ENCODE data around the gene TBX21.

Gene TBX21

DNA sequence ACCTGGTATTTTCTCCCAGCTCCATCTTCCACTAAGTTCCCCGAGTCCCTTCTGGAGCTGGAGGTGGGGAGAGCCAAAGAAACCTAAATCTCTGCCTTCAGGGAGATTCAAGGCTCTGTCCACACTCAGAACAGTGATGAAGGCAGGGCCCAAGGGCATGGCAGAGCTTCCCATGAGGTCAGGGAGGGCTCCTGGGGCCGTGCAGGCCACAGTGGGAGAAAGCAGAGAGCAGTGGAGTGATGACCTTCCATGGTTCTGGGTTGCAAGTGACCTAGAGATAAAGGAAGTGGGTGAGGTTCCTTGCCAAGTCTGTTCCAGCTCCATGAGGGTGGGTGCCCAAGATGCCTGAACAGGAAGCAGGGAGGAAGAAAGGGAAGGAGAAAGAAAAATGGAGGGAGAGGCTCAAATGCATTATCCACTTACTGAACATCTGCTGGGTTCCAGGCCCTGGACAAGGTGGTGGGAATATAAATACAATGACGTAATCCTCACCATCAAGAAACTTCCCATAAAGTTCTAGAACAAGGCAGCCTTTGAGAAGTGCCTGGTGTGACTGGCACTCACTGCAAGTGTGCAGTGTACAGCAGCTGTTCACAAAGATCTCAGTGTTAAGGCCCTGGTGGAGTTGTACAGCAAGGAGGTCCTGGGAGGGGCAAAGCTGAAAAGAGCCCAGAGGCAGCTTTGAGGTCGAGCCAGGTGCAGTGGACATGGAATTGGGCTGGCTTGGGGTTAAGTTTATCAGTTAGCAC is 25.8 kb upstream of the TBX21 start:
- TF ChIP-seq ZFP30 (CRISPR knock-in tag; IDR thresholded peaks at IDR 0.05) (no peak), ZNF565 (CRISPR knock-in tag; conservative IDR thresholded peaks at IDR 0.05; ENCODE audit: low read depth) (no peak), TSHZ2 (CRISPR knock-in tag; IDR thresholded peaks at IDR 0.05) (no peak), RARB (CRISPR knock-in tag; IDR thresholded peaks at IDR 0.05) (no peak), OSR1 (CRISPR knock-in tag; IDR thresholded peaks at IDR 0.05) (no peak), TOX (CRISPR knock-in tag; IDR thresholded peaks at IDR 0.05; ENCODE audit: borderline replicate concordance) (no peak)
- TF ChIP-seq, protein P1, sequence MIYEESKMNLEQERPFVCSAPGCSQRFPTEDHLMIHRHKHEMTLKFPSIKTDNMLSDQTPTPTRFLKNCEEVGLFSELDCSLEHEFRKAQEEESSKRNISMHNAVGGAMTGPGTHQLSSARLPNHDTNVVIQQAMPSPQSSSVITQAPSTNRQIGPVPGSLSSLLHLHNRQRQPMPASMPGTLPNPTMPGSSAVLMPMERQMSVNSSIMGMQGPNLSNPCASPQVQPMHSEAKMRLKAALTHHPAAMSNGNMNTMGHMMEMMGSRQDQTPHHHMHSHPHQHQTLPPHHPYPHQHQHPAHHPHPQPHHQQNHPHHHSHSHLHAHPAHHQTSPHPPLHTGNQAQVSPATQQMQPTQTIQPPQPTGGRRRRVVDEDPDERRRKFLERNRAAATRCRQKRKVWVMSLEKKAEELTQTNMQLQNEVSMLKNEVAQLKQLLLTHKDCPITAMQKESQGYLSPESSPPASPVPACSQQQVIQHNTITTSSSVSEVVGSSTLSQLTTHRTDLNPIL (CRISPR knock-in tag; IDR thresholded peaks at IDR 0.05; ENCODE audit: low read depth), result no peak
- ATAC-seq, result no peak

DNA sequence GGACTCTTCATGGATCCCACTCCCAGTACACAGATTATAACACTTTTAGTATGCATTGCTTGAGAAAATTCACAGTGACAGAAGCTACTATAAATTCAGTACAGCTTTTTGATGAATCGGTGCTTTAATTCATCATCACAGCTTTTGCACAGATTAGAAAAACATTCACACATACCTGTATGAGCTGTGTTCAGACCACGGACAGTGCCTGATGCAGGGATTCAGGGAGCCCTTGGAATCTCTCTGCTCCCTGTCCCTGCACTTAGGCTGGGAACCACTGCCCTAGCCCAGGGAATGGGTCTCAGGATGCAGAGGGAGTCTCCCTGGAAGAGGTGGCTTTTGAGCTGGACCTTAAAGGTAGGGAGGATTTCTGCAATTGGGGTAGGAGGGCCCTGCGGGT is 25.2 kb upstream of the TBX21 start:
- ATAC-seq, result no peak
- TF ChIP-seq TCF4 (CRISPR knock-in tag; IDR thresholded peaks at IDR 0.05; ENCODE audit: borderline replicate concordance), result no peak
- TF ChIP-seq ZFP30 (CRISPR knock-in tag; IDR thresholded peaks at IDR 0.05), result no peak
- TF ChIP-seq OSR1 (CRISPR knock-in tag; IDR thresholded peaks at IDR 0.05), result no peak
- no peak for TF ChIP-seq BACH2 (CRISPR knock-in tag; IDR thresholded peaks at IDR 0.05; ENCODE audit: borderline replicate concordance)
- TF ChIP-seq PPARA (CRISPR knock-in tag; IDR thresholded peaks at IDR 0.05; ENCODE audit: borderline replicate concordance), result no peak

- ATAC-seq, result no peak
These were observed 24.6 kb upstream of the TBX21 start for GRCh38 chr17:47708312-47708863.

GRCh38 chr17:47708864-47709541 is 24.0 kb upstream of the TBX21 start:
- TF ChIP-seq, protein P2, sequence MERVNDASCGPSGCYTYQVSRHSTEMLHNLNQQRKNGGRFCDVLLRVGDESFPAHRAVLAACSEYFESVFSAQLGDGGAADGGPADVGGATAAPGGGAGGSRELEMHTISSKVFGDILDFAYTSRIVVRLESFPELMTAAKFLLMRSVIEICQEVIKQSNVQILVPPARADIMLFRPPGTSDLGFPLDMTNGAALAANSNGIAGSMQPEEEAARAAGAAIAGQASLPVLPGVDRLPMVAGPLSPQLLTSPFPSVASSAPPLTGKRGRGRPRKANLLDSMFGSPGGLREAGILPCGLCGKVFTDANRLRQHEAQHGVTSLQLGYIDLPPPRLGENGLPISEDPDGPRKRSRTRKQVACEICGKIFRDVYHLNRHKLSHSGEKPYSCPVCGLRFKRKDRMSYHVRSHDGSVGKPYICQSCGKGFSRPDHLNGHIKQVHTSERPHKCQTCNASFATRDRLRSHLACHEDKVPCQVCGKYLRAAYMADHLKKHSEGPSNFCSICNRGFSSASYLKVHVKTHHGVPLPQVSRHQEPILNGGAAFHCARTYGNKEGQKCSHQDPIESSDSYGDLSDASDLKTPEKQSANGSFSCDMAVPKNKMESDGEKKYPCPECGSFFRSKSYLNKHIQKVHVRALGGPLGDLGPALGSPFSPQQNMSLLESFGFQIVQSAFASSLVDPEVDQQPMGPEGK (CRISPR knock-in tag; IDR thresholded peaks at IDR 0.05; ENCODE audit: borderline replicate concordance), result no peak
- no peak for TF ChIP-seq CSDC2 (CRISPR knock-in tag; IDR thresholded peaks at IDR 0.05)
- TF ChIP-seq, protein P3, sequence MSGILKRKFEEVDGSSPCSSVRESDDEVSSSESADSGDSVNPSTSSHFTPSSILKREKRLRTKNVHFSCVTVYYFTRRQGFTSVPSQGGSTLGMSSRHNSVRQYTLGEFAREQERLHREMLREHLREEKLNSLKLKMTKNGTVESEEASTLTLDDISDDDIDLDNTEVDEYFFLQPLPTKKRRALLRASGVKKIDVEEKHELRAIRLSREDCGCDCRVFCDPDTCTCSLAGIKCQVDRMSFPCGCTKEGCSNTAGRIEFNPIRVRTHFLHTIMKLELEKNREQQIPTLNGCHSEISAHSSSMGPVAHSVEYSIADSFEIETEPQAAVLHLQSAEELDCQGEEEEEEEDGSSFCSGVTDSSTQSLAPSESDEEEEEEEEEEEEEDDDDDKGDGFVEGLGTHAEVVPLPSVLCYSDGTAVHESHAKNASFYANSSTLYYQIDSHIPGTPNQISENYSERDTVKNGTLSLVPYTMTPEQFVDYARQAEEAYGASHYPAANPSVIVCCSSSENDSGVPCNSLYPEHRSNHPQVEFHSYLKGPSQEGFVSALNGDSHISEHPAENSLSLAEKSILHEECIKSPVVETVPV (CRISPR knock-in tag; IDR thresholded peaks at IDR 0.05), result no peak
- no peak for TF ChIP-seq ZC3H10 (CRISPR knock-in tag; IDR thresholded peaks at IDR 0.05)
- no peak for TF ChIP-seq PPARA (CRISPR knock-in tag; IDR thresholded peaks at IDR 0.05; ENCODE audit: borderline replicate concordance)
- TF ChIP-seq TOX (CRISPR knock-in tag; IDR thresholded peaks at IDR 0.05; ENCODE audit: borderline replicate concordance), result no peak
- TF ChIP-seq GLIS3 (CRISPR knock-in tag; IDR thresholded peaks at IDR 0.05), result no peak
- ATAC-seq, result no peak

More at GRCh38 chr17:47708312-47708863, 24.6 kb upstream of the TBX21 start:
- TF ChIP-seq OSR1 (CRISPR knock-in tag; IDR thresholded peaks at IDR 0.05) (no peak), ZFP30 (CRISPR knock-in tag; IDR thresholded peaks at IDR 0.05) (no peak), SNAI2 (CRISPR knock-in tag; IDR thresholded peaks at IDR 0.05) (no peak), TOX (CRISPR knock-in tag; IDR thresholded peaks at IDR 0.05; ENCODE audit: borderline replicate concordance) (no peak), ESRRG (CRISPR knock-in tag; IDR thresholded peaks at IDR 0.05) (no peak), PPARA (CRISPR knock-in tag; IDR thresholded peaks at IDR 0.05; ENCODE audit: borderline replicate concordance) (no peak)

All from SK-N-SH treated with all-trans-retinoic acid at 6 μM for 48 hours (cell line).